ENCODE results near the gene DNAH8. TPM values are rescaled to one million over a fixed set of nuclear protein-coding genes. Genes with fewer than 3 reads are reported as not detected.

The DNAH8 gene
- total RNA-seq, 1 experiment from 2014 or later, result not detected

- no TSS peak for BruUV-seq (replicated peaks)
- Histone ChIP-seq H3K27ac (ENCODE audit: low read length) (no peak overlapping the region), H3K4me1 (ENCODE audit: control insufficient read depth, insufficient read depth, low read length) (no peaks in the 10 kb centered on the region), H3K36me3 (ENCODE audit: control insufficient read depth, insufficient read depth, low read length) (no peaks in the 10 kb centered on the region), H3K9me3 (ENCODE audit: control insufficient read depth, insufficient read depth, low read depth, low read length) (no peaks in the 10 kb centered on the region), H3K4me3 (ENCODE audit: low read depth in 2 of 2, low read length in 2 of 2) (no peak overlapping the region), H3K27me3 (ENCODE audit: control insufficient read depth, insufficient read depth, low read length) (no peaks in the 10 kb centered on the region)
- no peak for DNase-seq (ENCODE audit: low read depth, low spot score)
- TF ChIP-seq POLR2AphosphoS5 (IDR thresholded peaks at IDR 0.05; ENCODE audit: low read depth, low read length) (no peak), CTCF (IDR thresholded peaks at IDR 0.05) (no peak), REST (IDR thresholded peaks at IDR 0.05; ENCODE audit: insufficient read depth in 1 of 2, low read depth in 2 of 2, low read length in 1 of 2) (no peak), SIN3A (IDR thresholded peaks at IDR 0.05; ENCODE audit: borderline replicate concordance, insufficient read depth, low read depth, low read length) (no peak), TCF7L2 (IDR thresholded peaks at IDR 0.05; ENCODE audit: low read depth, low read length) (no peak)
- in situ Hi-C loops (cut with HindIII; ENCODE audit: low pct_unique_long_range_greater_than_20kb, low sequenced_read_pairs) (no loop called here), intact Hi-C loops (cut with micrococcal nuclease; ENCODE audit: unreplicated experiment) (no loop called here)
- POLR2A ChIA-PET, result no interaction called here
- ATAC-seq, result no peak
- CTCF ChIA-PET, result no interaction called here
Measured at GRCh38 chr6:38724343-38724742, 9.2 kb downstream of the DNAH8 start.

- DNase-seq (ENCODE audit: low read depth, low spot score) (no peak), ATAC-seq (no peak)
- no peaks in the 10 kb centered on the region; the same call in 1 of the 2 replicates for H3K27me3 ChIP-seq (ENCODE audit: control insufficient read depth, insufficient read depth, low read length)
- no TSS peak for BruUV-seq (replicated peaks)
- intact Hi-C loops (cut with micrococcal nuclease; ENCODE audit: unreplicated experiment) (no loop called here), in situ Hi-C loops (cut with HindIII; ENCODE audit: low pct_unique_long_range_greater_than_20kb, low sequenced_read_pairs) (no loop called here)
- no peak overlapping the region for H3K4me3 ChIP-seq (ENCODE audit: low read depth in 2 of 2, low read length in 2 of 2)
- ChIA-PET CTCF (no interaction called here), POLR2A (no interaction called here)
- no peaks in the 10 kb centered on the region for H3K9me3 ChIP-seq (ENCODE audit: control insufficient read depth, insufficient read depth, low read depth, low read length)
- TF ChIP-seq POLR2AphosphoS5 (IDR thresholded peaks at IDR 0.05; ENCODE audit: low read depth, low read length), result no peak
- TF ChIP-seq REST (IDR thresholded peaks at IDR 0.05; ENCODE audit: insufficient read depth in 1 of 2, low read depth in 2 of 2, low read length in 1 of 2), result no peak
- no peak for TF ChIP-seq TCF7L2 (IDR thresholded peaks at IDR 0.05; ENCODE audit: low read depth, low read length)
- no peak for TF ChIP-seq SIN3A (IDR thresholded peaks at IDR 0.05; ENCODE audit: borderline replicate concordance, insufficient read depth, low read depth, low read length)
- no peak for TF ChIP-seq CTCF (IDR thresholded peaks at IDR 0.05)
- no peaks in the 10 kb centered on the region for H3K4me1 ChIP-seq (ENCODE audit: control insufficient read depth, insufficient read depth, low read length)
- H3K36me3 ChIP-seq (ENCODE audit: control insufficient read depth, insufficient read depth, low read length), result no peaks in the 10 kb centered on the region
- no peak overlapping the region for H3K27ac ChIP-seq (ENCODE audit: low read length)
Measured at GRCh38 chr6:38725414-38726183, 10.5 kb downstream of the DNAH8 start.

All from Panc1 (cell line).